Natural killer cell (primary cell): Measurements from ENCODE around the gene NUCB1. TPM values are rescaled to one million over a fixed set of nuclear protein-coding genes. Genes with fewer than 3 reads are reported as not detected.
A peak's percentile ranks its signal among the peaks of the same experiment; 100 is the strongest.
"Not testable (repeated sequence)": the region's sequence is repeated elsewhere in the genome, so short reads cannot be mapped to it uniquely, and the experiment has no call there.

Experiments used
- ATAC-seq, 3 donors: fragments of 150-1000 bp in 2 of 3; fragments of 200-7000 bp in 1 of 3; cut with Tn5 transposase; 1 replicate in 1 of 3; 2 replicates in 2 of 3; pipeline ENCODE4 v1.10.0; 2021; ENCODE audit warnings: mild to moderate bottlenecking in 2 of 3, moderate library complexity in 2 of 3
- DNase-seq, 2 donors: peaks; one replicate each; pipeline versions ENCODE4 v3.0.0 to v3.0.0-alpha.2; 2013 to 2021; ENCODE audit warnings: mixed read lengths in 1 of 2
- H3K27ac ChIP-seq: one replicate; pipeline ENCODE4 v1.5.1; 2013; ENCODE audit warnings: mild to moderate bottlenecking, low read length
- H3K27me3 ChIP-seq: one replicate; pipeline ENCODE4 v1.6.1; 2013; ENCODE audit warnings: low read length; ENCODE audit not compliant: control insufficient read depth, insufficient read depth
- H3K36me3 ChIP-seq: one replicate; pipeline ENCODE4 v1.6.1; 2013; ENCODE audit warnings: low read length; ENCODE audit not compliant: control insufficient read depth, insufficient read depth
- H3K4me1 ChIP-seq: one replicate; pipeline ENCODE4 v1.6.1; 2013; ENCODE audit warnings: low read length; ENCODE audit not compliant: control insufficient read depth, insufficient read depth
- H3K4me3 ChIP-seq: one replicate; pipeline ENCODE4 v1.5.1; 2013; ENCODE audit warnings: low read length
- H3K9me3 ChIP-seq: one replicate; pipeline ENCODE4 v1.6.1; 2013; ENCODE audit warnings: low read length; ENCODE audit not compliant: control insufficient read depth, insufficient read depth
- H3K27ac Mint-ChIP-seq, 2 donors: one replicate each; pipeline ENCODE4 v1.8.0; 2022; ENCODE audit warnings: mild to moderate bottlenecking in 2 of 2, mixed read lengths in 2 of 2, moderate library complexity in 1 of 2
- H3K27me3 Mint-ChIP-seq, 2 donors: one replicate each; pipeline ENCODE4 v1.8.0; 2022; ENCODE audit warnings: low read depth in 2 of 2, mixed read lengths in 2 of 2
- H3K36me3 Mint-ChIP-seq: one replicate; pipeline ENCODE4 v1.8.0; 2022; ENCODE audit warnings: mixed read lengths
- H3K4me1 Mint-ChIP-seq, 2 donors: one replicate each; pipeline ENCODE4 v1.8.0; 2022; ENCODE audit warnings: mixed read lengths in 2 of 2
- H3K4me3 Mint-ChIP-seq: one replicate; pipeline ENCODE4 v1.8.0; 2022; ENCODE audit warnings: mild to moderate bottlenecking, moderate library complexity, mixed read lengths
- H3K9me3 Mint-ChIP-seq, 2 donors: one replicate each; pipeline ENCODE4 v1.8.0; 2022; ENCODE audit warnings: mixed read lengths in 2 of 2
- CTCF ChIP-seq: fragments of 200-600 bp; IDR thresholded peaks from one replicate; pipeline ENCODE4 v1.8.0; 2022; ENCODE audit warnings: antibody characterized with exemption
- WGBS: methylation state at CpG from one replicate; pipeline ENCODE4 v1.1.7; 2013; ENCODE audit warnings: missing lambda C conversion rate; ENCODE audit not compliant: insufficient coverage; 5-methylcytosine and 5-hydroxymethylcytosine counted together
- intact Hi-C: fragments of 100-400 bp; cut with micrococcal nuclease; formaldehyde crosslinking; loops from one replicate; pipeline ENCODE4 v1.14.2; 2022
- total RNA-seq, 4 donors: library from RNA; stranded (reverse); fragments of 120-200 nt in 1 of 4; gene quantifications; one replicate each; pipeline versions ENCODE4 v1.2.3 to v1.2.4, GENCODE V29; 2013 to 2022

NUCB1 gene
- total RNA-seq, 3 donors from 2014 or later (not counting 1 experiment from before 2014, with no cell fraction given): 163 to 192 (median 171) TPM

- Histone ChIP-seq H3K4me3 (no peak overlapping the region), H3K27me3 (peaks cover 10% of the 10 kb centered on the region), H3K4me1 (peaks cover 1% of the 10 kb centered on the region), H3K36me3 (no peaks in the 10 kb centered on the region), H3K9me3 (no peaks in the 10 kb centered on the region), H3K27ac (no peak overlapping the region)
- Mint-ChIP-seq H3K4me1 (no peaks in the 10 kb centered on the region), H3K9me3 (no peaks in the 10 kb centered on the region), H3K27ac (no peak overlapping the region), H3K27me3 (peaks cover 25 to 28% of the 10 kb centered on the region in 2 donors), H3K4me3 (no peak overlapping the region), H3K36me3 (no peaks in the 10 kb centered on the region)
- DNase-seq: no peak
- no peak for ATAC-seq
- 79% methylated on average over 2 of the region's 4 CpGs for WGBS
- TF ChIP-seq CTCF: no peak
- intact Hi-C loops: no loop called here
These were observed 9.6 kb upstream of the NUCB1 start for GRCh38 chr19:48890551-48890950.

GRCh38 chr19:48895226-48895625, 4.9 kb upstream of the NUCB1 start:
- no peaks in the 10 kb centered on the region for H3K36me3 Mint-ChIP-seq
- Histone ChIP-seq H3K9me3 (no peaks in the 10 kb centered on the region), H3K27ac (no peak overlapping the region), H3K27me3 (peaks cover 16% of the 10 kb centered on the region), H3K36me3 (no peaks in the 10 kb centered on the region), H3K4me3 (no peak overlapping the region), H3K4me1 (peaks cover 18% of the 10 kb centered on the region)
- peaks cover 9 to 19% of the 10 kb centered on the region in 2 donors for H3K4me1 Mint-ChIP-seq
- no peak for ATAC-seq
- no peak for TF ChIP-seq CTCF
- WGBS: 59% methylated on average over 21 of the region's 21 CpGs
- DNase-seq: peak in 1 of 2 donors; percentile 6
- no peaks in the 10 kb centered on the region for H3K9me3 Mint-ChIP-seq
- H3K4me3 Mint-ChIP-seq: peak overlapping the region; percentile 17
- intact Hi-C loops: no loop called here
- peaks cover 25 to 39% of the 10 kb centered on the region in 2 donors for H3K27me3 Mint-ChIP-seq
- no peak overlapping the region for H3K27ac Mint-ChIP-seq

GRCh38 chr19:48896191-48896720, 3.9 kb upstream of the NUCB1 start:
- ATAC-seq (peak in 1 of 3 donors; percentile 33), DNase-seq (peak in 1 of 2 donors; percentile 58)
- Histone ChIP-seq H3K27ac (no peak overlapping the region), H3K4me3 (no peak overlapping the region), H3K9me3 (no peaks in the 10 kb centered on the region), H3K4me1 (peaks cover 28% of the 10 kb centered on the region), H3K27me3 (peaks cover 16% of the 10 kb centered on the region), H3K36me3 (no peaks in the 10 kb centered on the region)
- TF ChIP-seq CTCF: no peak
- Mint-ChIP-seq H3K4me1 (peaks cover 19 to 29% of the 10 kb centered on the region in 2 donors), H3K9me3 (no peaks in the 10 kb centered on the region), H3K27ac (no peak overlapping the region), H3K36me3 (no peaks in the 10 kb centered on the region), H3K4me3 (peak overlapping the region; percentile 21), H3K27me3 (peaks cover 25 to 33% of the 10 kb centered on the region in 2 donors)
- 24% methylated on average over 25 of the region's 25 CpGs for WGBS
- intact Hi-C loops: no loop called here

- intact Hi-C loops: no loop called here
- Histone ChIP-seq H3K27me3 (peaks cover 16% of the 10 kb centered on the region), H3K27ac (no peak overlapping the region), H3K9me3 (no peaks in the 10 kb centered on the region), H3K36me3 (no peaks in the 10 kb centered on the region), H3K4me3 (no peak overlapping the region), H3K4me1 (peaks cover 36% of the 10 kb centered on the region)
- TF ChIP-seq CTCF: no peak
- H3K27me3 Mint-ChIP-seq: peaks cover 22 to 28% of the 10 kb centered on the region in 2 donors
- no peaks in the 10 kb centered on the region for H3K9me3 Mint-ChIP-seq
- H3K27ac Mint-ChIP-seq: no peak overlapping the region
- peaks cover 26 to 30% of the 10 kb centered on the region in 2 donors for H3K4me1 Mint-ChIP-seq
- 85% methylated on average over 5 of the region's 5 CpGs for WGBS
- no peaks in the 10 kb centered on the region for H3K36me3 Mint-ChIP-seq
- peak in 1 of 2 donors; percentile 5 for DNase-seq
- H3K4me3 Mint-ChIP-seq: no peak overlapping the region
- ATAC-seq: no peak
These were observed 2.9 kb upstream of the NUCB1 start for GRCh38 chr19:48897181-48897580.

GRCh38 chr19:48899386-48899749, 744 bp upstream of the NUCB1 start:
- Mint-ChIP-seq H3K4me3 (peak overlapping the region; percentile 98), H3K4me1 (peaks cover 26 to 36% of the 10 kb centered on the region in 2 donors), H3K27me3 (peaks cover 7 to 21% of the 10 kb centered on the region in 2 donors), H3K27ac (peak overlapping the region; percentile 92 to 97)
- DNase-seq, H3K9me3 ChIP-seq, ATAC-seq, H3K36me3 Mint-ChIP-seq, H3K9me3 Mint-ChIP-seq, H3K36me3 ChIP-seq, intact Hi-C loops: not testable (repeated sequence)
- Histone ChIP-seq H3K4me3 (peak overlapping the region; percentile 88), H3K27me3 (peaks cover 15% of the 10 kb centered on the region), H3K4me1 (peaks cover 43% of the 10 kb centered on the region), H3K27ac (peak overlapping the region; percentile 82)
- WGBS: 94% methylated on average over 8 of the region's 11 CpGs
